Kidney tubule cell (primary cell): Measurements from ENCODE around the gene BORCS6.
"Not testable (repeated sequence)": the region's sequence is repeated elsewhere in the genome, so short reads cannot be mapped to it uniquely, and the experiment has no call there.

ENCODE experiments used
- DNase-seq: peaks from one replicate; pipeline ENCODE4 v3.0.0-alpha.2; 2018; ENCODE audit warnings: low spot score

Gene BORCS6

DNA sequence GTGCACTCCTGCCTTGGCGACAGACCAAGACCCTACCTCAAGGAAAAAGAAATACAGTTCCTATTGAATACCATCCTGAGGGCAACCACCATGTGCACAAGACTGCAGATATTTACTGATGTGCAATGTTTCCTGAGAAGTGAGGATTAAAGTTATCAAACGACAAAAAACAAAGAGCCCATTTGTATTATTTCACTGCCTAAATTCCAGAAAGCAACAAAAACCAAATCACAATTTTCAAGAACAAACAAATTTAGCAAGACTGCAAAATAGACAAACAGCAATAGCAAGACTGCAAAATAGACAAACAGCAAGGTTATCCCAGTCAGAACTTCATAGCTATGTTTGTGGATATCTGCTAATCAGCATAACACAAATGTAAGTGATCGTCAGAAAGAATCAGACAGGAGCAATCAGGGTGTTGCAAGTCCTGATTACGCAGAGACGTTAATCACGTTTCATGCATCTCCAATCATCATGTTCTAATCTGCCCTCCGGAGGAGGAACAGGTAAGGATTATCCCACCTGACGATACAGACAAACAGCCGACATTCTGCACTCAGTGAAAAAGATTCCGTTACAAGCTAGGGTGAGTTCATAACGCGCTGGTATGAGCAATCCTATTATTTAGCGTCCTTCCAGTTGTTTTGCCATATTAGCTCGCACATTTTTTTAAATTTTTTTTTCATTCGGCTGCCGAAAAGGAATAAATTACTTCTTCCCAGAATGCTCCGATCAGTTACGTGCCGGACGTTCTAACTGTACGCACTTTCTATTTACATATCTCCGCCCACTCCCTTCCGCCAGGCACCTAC, 16.7 kb downstream of the BORCS6 start:
- peak; percentile 99 for DNase-seq

DNA sequence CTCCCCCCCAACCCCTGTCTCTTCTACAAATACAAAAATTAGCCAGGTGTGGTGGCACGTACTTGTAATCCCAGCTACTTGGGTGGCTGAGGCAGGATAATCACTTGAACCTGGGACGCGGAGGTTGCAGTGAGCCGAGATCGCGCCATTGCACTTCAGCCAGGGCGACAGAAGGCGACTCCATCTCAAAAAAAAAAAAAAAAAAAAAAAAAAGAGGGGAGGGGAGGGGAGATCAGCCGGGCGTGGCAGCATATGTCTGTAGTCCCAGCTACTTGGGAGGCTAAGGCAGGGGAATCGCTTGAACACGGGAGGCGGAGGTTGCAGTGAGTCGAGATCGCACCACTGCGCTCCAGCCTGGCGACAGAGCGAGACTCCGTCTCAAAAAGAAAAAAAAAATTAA, 19.8 kb downstream of the BORCS6 start:
- DNase-seq, result not testable (repeated sequence)

DNA sequence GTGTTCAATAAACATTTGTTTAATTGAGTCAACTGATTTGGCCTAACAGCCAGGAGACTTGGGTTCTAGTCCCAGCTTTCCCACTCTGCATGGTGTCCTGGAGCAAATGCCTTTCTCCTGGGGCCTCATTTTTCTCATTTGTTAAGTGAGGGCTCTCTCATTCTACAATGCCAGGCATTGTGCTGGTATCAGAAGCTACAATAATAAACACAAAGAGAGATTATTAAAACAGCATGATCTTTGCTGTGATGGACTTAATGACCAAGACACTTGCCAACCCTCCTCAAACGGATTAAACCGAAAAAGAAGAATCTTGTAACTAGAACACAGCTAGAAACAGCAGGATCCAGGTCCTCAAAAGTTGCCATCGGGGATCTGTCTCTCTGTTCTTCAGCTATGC, 22.5 kb downstream of the BORCS6 start:
- no peak for DNase-seq

DNA sequence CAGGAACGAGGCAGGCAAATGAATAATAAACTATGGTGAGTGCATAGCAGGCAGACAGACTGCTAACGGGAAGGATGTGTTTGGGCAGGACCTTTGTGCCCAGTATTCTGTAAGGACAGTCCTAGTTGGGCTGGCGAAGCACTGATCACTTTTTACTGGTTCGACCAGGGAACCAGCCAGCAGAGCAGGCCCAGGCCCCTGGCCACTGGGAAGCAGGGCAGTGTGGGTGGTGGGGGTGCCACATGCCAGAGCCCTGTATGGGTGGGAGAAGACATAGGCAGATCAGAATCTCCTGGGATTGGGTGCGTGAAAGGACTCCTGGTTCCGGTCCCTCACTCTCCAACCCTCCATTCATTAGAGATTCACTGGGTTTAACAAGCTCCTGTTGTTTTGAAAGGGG, 23.2 kb downstream of the BORCS6 start:
- DNase-seq, result no peak

DNA sequence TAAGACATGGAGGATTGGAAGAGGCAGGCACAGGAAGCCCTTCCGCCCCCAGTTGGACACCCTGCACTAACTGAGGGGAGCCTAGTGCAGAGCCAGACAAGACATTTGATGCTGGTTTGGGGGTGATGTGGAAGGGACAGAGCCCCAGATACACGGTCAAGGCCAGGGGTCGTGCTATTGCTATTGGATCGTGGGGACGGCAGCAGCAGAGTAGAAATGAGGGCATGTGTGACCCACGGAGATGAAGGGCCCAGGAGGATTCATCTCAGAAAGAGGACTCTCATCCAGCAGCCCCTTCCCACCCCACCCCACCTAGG, 25.2 kb downstream of the BORCS6 start:
- no peak for DNase-seq

DNA sequence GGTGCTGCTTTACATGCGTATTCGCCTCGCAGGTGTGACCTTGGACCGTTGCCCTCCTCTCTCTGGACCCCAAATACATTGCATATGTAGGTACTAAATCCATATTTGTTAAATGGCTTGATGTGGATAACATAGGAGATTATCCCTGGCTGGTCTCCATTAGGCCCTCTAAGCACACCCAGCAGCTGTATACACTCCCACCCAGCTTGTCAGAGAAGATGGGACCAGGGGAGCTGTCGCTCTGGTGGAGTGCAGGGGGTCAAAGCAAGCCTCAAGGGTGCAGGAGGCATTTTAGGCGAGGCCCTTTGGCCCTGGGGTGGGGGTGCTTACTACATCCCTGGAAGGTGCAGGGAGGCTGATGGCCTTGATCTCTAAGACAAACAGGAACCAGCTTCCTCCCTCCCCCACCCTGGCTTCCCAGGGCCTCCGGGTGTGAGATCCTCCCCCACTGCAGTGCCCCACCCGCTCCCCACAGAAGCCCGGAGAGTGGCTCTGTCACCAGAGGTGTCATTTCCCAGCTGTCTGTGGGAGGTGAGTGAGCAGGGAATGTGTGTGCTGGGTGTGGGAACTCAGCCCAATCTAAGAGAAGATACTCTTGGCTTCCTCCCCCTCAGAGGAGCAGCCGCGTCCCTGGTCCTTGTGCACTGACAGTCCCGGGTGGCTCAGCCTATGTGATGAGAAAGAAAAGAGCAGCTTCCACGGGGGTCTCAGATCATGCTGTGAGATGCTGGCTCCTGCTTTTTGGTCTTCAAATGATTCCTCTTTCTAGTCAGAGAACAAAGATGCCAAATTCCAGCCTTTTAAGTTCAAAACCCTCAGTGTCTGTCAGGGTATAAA, 25.8 kb downstream of the BORCS6 start:
- DNase-seq, result peak; percentile 61

DNA sequence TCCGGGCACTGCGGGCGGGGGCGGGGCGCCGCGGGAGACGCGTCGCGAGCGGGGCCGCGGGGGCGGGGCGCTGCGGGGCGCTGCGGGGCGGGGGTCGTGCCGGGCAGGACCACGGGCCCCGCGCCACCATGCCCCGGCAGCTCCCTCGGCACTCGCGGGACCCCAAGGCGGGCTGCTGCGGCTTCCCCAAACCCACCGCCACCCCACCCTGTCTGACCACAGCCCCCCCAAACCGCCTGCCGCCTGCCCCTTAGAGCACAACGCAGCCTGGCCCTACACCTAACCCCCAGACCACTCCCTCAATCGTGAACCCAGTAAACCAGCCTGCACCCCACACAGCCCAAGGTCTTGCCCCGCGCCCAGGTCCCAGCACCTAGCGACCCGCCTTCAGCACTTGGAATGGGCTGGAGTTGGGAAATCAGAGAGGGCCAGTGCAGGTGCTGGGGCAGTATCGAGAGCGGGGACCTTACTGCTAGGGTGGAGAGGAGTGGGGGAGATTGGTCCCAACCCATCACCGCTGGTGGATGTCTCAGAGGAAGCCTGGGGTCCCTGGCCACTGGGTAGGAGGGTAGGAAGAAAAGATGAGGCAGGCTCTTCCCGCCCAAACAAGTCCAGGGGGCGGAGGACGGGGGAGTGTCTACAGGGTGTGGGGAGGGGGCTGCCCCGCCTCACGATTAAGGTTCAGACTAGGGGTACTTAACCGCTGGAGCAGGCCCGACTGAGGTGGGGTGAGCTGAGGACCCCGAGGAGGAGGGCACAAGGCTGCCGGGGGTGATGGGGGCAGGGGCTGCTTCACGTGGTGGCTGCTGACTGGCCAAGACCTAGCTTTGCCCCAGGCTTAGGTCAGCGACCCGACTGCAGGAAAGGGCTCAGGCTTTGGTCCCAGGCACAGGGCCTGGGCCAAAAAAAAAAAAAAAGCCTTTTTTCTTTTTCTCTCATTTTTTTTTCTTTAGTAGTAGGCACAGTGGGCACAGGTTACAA, 26.7 kb downstream of the BORCS6 start:
- DNase-seq, result no peak

DNA sequence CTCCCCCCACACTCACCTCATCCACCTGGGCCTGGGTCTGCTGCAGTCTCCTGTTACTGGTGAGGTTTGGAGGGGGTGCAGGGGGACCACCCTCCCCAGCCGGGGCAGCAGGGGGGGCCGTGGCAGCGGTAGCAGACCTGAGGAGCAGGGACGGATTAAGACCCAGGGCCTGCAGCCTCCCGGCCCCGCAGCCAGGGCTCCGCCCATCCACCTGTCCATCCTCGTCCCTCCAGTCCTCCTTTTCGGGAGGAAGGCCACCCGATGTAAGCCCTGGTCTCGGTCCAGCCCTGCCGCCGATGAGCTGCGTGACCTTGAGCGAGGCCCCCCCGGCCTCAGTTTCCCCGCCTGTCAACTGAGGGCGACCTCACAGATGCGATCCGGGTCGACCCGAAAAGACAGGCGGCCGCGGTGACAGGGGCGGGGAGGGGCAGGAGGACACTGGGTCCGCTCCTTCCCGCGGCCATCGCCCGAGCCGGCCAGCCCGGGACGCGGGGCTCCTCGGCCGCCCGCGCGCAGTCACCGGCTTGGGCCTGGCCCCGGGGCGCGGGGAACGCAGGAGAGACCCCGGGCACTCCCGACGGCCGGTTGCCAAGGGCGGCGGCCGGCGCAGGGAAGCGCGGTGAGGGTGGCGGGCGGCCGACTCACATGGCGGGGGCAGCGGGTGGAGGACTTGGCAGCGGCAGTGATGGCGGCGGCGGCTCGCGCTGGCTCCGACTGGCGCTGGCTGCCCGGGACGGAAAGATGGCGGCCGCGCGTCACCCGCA, 27.6 kb downstream of the BORCS6 start, which contains the start of gene VAMP2:
VAMP2 (minus strand) TSS at position 716 of the 764 bp plus-strand sequence; CDS start at position 647, 69 bp downstream.
- DNase-seq, result peak; percentile 62

DNA sequence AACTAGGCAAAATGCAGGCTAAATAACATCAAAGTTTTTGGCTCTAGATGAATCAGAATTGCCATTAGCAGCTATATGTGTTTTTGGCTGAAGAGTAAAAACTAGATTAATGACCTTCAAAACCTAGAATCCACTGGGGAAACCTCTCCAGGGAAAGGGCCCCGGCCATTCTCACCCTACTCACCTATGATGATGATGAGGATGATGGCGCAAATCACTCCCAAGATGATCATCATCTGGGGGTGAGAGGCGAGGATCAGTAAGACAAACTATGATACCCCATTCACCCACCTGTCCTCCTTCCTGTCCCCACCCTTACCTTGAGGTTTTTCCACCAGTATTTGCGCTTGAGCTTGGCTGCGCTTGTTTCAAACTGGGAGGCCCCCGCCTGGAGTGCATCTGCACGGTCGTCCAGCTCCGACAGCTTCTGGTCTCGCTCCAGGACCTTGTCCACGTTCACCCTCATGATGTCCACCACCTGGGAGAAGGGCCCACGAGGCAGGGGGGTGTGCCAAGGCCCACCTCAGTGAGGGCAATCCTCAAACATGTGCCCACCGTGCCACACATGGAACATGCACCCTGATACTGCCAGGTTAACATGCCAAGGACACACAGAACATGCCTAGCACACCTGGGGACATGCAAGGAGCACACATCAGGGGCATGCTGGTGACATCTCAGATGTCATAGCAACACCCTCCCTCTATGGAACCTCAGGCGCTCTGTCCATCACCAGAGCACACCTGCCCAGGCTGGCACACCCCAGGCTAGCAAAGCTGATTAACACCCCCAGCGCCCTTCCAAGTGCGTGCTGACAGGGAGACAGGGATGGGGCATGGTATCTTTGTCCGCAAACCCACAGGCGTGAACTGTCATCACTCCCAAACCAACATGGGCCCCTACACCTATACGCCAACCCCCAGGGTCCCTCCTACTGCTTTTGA, 28.4 kb downstream of the BORCS6 start:
- DNase-seq, result no peak

DNA sequence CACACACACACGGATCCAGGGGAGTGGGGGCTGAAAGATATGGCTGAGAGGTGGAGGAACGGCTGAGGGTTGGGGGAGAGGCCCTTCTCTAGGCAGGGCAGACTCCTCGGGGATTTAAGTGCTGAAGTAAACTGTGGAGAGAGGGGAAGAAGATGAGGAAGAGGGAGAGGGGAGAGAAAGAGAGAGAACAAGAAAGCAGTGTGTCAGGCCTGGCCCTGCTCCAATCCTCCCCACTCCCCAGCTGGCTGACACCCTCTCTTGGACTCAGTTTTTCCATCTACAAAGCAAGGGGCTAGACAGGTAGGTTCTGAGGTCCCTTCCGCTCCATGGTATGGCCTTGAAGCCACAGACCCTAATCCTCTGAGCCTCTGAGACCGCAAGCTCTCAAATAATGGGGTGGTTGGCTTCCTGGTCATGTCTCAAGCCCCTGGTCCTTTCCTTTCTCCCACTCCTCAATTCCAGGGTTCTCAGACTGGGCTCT, 29.2 kb downstream of the BORCS6 start:
- no peak for DNase-seq

DNA sequence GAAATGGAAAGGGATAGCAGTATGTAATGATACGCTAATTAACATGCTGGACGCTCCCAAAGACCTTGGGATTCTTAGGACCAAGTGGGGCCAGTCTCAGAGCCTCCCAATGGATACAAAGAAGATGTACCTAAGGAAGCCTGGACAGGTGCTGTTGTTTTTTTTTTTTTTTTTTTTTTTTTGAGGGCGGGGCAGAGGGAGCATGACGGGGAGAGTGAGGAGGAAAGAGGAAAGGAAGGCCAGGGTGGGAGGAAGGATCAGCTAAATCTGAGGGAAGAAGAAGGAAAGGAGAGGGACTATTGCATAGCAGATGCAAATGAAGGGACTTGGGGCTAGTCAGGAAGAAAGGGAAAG, 29.8 kb downstream of the BORCS6 start:
- no peak for DNase-seq

DNA sequence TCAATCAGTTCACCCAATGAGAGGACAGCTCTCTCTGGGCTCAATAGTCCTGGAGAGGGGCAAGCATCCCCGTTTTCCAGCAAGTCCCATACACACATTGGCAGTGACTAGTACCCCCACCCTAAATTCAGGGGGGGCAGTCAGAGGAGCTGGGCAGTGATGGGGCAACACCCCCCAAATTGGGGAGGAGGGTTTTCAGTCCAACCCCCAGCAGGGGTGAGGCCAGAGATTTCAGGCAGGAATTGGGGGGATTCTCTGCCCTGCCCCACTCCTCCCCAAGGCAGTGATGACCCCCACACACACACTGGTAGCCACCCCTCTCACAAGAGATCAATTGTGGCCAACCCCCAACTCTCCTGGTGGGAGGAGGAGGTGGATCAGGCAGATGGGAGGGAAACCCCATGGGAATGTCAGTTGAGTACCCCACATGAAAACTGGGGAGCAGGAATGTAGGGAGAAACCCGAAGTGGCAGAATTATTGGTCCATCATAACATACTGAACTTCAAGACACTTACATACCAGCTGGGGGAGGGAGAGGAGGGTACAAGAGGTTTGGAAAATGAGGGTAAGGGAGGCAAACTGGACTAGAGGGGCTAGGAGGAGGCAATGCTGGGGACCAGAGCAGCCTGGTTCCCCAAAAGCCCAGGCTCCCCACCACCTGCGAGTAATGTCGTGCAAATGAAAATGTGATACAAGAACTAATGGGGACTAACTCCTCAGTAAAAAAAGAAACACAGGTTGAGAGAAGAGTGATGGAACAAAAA, 30.3 kb downstream of the BORCS6 start:
- no peak for DNase-seq

DNA sequence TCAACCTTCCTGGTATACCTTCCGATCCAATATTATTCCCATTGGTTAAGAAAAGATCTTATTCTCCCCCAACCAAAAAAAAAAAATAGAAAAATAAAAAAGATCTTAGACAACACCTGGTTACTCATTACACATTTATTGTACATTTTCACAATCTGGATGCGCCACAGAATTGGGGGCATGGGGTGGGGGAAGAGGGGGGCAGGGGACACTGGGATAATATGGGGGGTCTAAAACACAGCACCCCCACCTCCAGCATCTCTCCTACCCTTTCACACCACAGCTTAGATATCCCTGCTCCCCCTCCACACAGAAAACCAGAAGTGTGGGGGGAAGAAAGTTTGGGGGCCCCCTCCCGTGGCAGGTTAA, 31.0 kb downstream of the BORCS6 start:
- no peak for DNase-seq

DNA sequence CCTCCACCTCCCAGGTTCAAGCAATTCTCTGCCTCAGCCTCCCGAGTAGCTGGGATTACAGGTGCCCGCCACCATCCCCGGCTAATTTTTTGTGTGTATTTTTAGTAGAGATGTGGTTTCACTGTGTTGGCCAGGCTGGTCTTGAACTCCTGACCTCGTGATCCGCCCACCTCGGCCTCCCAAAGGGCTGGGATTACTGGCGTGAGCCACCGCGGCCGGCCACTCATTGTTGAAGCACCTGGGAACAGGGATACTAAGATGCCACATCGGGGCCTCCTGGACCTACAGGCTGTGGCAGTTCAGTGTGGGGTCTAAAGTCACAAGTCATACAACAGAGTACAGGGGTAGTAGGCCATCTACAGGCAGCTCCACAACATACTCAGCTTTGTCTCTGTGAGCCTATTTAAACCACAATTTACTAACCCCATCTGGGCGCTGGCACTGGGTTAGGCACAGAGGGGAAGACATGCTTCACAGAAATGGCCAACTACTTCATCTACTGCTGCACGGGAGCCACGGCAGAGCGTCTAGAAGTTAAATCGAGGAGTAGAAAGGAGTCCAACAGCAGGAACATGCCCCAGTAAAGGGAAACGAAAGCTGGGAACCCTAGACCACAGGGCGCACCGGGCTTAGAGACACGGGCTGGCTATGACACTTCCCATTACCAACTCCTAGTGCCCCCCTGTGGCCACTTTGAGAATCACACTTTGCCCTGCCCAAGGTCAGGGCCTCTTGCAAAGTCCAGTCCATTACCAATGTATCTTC, 31.5 kb downstream of the BORCS6 start:
- DNase-seq, result peak; percentile 87

DNA sequence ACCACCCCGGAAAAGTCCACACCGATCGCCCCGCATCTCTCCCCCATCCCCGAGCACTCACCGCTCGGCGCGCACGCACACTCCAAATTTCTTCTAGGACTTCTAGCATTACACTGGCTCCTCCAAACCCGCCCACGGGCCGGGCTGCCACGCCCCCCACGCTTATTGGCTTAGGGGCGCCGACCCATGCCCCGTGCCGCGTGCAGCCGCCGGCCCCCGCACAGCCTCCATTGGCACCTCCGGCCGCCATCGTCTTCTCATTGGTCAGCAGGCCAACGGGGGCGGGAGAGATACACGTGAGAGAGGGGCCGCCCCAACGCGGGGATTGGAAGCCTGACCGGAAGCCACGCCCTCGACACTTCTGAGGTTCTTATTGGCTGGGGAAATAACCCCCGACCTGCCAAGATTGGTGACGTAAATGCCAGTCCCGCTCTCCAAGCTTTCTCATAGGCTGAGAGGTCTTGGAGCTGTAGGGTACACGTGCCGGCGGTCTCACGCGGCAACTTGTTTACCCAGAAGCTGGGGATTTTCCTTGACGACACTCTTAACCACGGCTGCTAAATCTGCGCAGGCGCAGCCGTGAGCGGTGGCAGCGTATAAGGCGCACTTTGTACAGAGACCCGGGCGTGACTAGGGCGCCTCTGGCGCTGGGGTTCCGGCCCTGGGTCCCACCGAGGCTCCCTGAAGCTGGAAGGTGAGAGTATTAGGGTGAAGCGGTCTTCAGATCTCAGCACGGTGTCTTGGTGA, 33.6 kb downstream of the BORCS6 start:
- peak; percentile 100 for DNase-seq

DNA sequence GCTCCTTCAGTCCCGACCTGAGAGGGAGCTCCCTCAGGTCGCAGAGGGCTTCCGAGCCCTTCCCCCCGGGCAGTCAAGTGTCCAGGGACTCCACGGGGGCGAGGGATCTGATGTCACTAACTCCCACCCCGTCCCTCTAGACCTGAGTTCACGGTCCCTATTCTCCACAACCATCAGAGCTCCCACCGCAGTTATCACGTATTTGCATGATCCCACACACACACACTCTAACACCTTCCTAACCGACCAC, 34.1 kb downstream of the BORCS6 start:
- DNase-seq, result no peak

DNA sequence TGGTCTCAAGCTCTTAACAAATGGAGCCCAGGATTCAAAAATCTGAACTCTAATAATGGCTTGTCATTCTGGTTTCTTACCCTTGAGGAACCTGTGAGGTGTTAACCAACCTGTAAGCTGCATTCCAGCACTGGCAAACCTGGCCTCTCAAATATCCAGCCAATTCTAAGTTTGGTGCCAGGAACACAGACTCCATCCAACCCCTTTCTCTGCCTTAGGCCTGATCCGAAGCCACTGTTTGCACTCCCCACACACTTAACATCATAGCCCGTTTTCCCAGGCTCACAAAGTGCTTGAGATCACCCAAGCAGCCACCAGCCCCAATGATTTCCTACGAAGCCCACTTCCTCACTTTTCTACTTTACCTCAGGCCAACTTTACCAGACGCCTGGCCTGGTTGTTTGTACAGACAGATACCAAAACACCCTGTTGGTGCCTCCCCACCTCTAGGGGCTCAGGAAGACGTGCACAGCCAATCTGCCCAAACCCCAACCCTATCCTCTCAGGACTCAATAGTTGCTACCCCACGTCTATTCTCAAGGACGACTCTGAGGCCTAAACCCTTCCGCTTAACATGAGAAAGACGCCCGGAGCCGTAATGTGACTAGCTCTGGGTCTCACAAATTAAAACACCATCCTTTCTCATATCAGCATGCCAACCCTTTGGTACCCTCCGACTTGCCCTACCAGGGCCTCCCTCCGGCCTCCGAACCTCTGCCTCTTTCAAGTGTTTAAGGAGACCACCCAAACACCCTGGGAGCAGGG, 34.6 kb downstream of the BORCS6 start:
- no peak for DNase-seq
